Measurements from ENCODE around the gene PIEZO2. TPM values are rescaled to one million over a fixed set of nuclear protein-coding genes. Genes with fewer than 3 reads are reported as not detected.

PIEZO2 gene
- total RNA-seq, 1 experiment from 2014 or later = 10.7 TPM

GRCh38 chr18:10864722-10865121 is 284.6 kb downstream of the PIEZO2 start (continued):
- TF ChIP-seq USF1 (CRISPR knock-in tag; IDR thresholded peaks at IDR 0.05) (no peak), CBFB (CRISPR knock-in tag; IDR thresholded peaks at IDR 0.05; ENCODE audit: low read depth) (no peak), ATF2 (CRISPR knock-in tag; IDR thresholded peaks at IDR 0.05; ENCODE audit: borderline replicate concordance, low read depth) (no peak), MXD4 (CRISPR knock-in tag; IDR thresholded peaks at IDR 0.05; ENCODE audit: borderline replicate concordance) (no peak), NFYB (CRISPR knock-in tag; conservative IDR thresholded peaks at IDR 0.05; ENCODE audit: low read depth) (no peak), IRF2 (CRISPR knock-in tag; IDR thresholded peaks at IDR 0.05; ENCODE audit: borderline replicate concordance, low read depth) (no peak), TEAD1 (CRISPR knock-in tag; IDR thresholded peaks at IDR 0.05) (no peak)

- peaks cover 5% of the 10 kb centered on the region; the same call in 1 of the 2 replicates for H3K36me3 Mint-ChIP-seq
- ChIA-PET POLR2A (no interaction called here), CTCF (no interaction called here)
- peaks cover 24% of the 10 kb centered on the region for H3K9me3 Mint-ChIP-seq
- no peaks in the 10 kb centered on the region for H3K27me3 Mint-ChIP-seq (ENCODE audit: low read depth)
- TF ChIP-seq ZNF416 (CRISPR knock-in tag; IDR thresholded peaks at IDR 0.05) (no peak), GRHL2 (CRISPR knock-in tag; IDR thresholded peaks at IDR 0.05; ENCODE audit: insufficient replicate concordance, severe bottlenecking) (no peak), RORB (CRISPR knock-in tag; IDR thresholded peaks at IDR 0.05) (no peak), NR2C2 (CRISPR knock-in tag; IDR thresholded peaks at IDR 0.05) (no peak), ATF3 (CRISPR knock-in tag; conservative IDR thresholded peaks at IDR 0.05) (no peak), NFATC4 (CRISPR knock-in tag; IDR thresholded peaks at IDR 0.05) (no peak)
- DNase-seq (ENCODE audit: low spot score) (no peak), ATAC-seq (no peak)
- peaks cover 15% of the 10 kb centered on the region for H3K4me1 Mint-ChIP-seq
- no peak overlapping the region for H3K4me3 Mint-ChIP-seq
- no peak overlapping the region for H3K27ac Mint-ChIP-seq
Observed at GRCh38 chr18:10863026-10863425, 286.3 kb downstream of the PIEZO2 start.

GRCh38 chr18:10860928-10861327 is 288.4 kb downstream of the PIEZO2 start:
- DNase-seq (ENCODE audit: low spot score) (no peak), ATAC-seq (no peak)
- Mint-ChIP-seq H3K36me3 (peaks cover 5% of the 10 kb centered on the region; the same call in 1 of the 2 replicates), H3K27ac (peak overlapping the region; percentile 66; the same call in 1 of the 2 replicates), H3K4me3 (no peak overlapping the region), H3K9me3 (peaks cover 24% of the 10 kb centered on the region), H3K27me3 (ENCODE audit: low read depth) (no peaks in the 10 kb centered on the region), H3K4me1 (peaks cover 24% of the 10 kb centered on the region)
- CTCF ChIA-PET = no interaction called here
- POLR2A ChIA-PET = no interaction called here
- no peak for TF ChIP-seq E2F4 (CRISPR knock-in tag; IDR thresholded peaks at IDR 0.05; ENCODE audit: borderline replicate concordance, low read depth)
- no peak for TF ChIP-seq PREB (CRISPR knock-in tag; IDR thresholded peaks at IDR 0.05; ENCODE audit: borderline replicate concordance)
- no peak for TF ChIP-seq GTF2I (CRISPR knock-in tag; conservative IDR thresholded peaks at IDR 0.05)
- no peak for TF ChIP-seq ETV6 (CRISPR knock-in tag; IDR thresholded peaks at IDR 0.05)
- no peak for TF ChIP-seq ZBTB43 (CRISPR knock-in tag; IDR thresholded peaks at IDR 0.05)
- no peak for TF ChIP-seq ZNF396 (CRISPR knock-in tag; IDR thresholded peaks at IDR 0.05; ENCODE audit: borderline replicate concordance)
- TF ChIP-seq ZNF671 (CRISPR knock-in tag; IDR thresholded peaks at IDR 0.05) = no peak
- no peak for TF ChIP-seq ZNF263 (CRISPR knock-in tag; IDR thresholded peaks at IDR 0.05; ENCODE audit: low read depth)
- TF ChIP-seq ERG (CRISPR knock-in tag; IDR thresholded peaks at IDR 0.05) = no peak
- TF ChIP-seq ZNF232 (CRISPR knock-in tag; IDR thresholded peaks at IDR 0.05) = no peak
